ENCODE results near the gene SMIM43.
"Not testable (repeated sequence)": the region's sequence is repeated elsewhere in the genome, so short reads cannot be mapped to it uniquely, and the experiment has no call there.

The SMIM43 gene

GRCh38 chr4:121734571-121734970 is 30.4 kb downstream of the SMIM43 start:
- no peak for DNase-seq (ENCODE audit: low spot score)

- no peak for DNase-seq (ENCODE audit: low spot score)
These were observed 31.0 kb downstream of the SMIM43 start for GRCh38 chr4:121733942-121734341.

- DNase-seq (ENCODE audit: low spot score) = not testable (repeated sequence)
These were observed 35.2 kb downstream of the SMIM43 start for GRCh38 chr4:121729753-121730152.

GRCh38 chr4:121728798-121729226 is 36.2 kb downstream of the SMIM43 start:
- DNase-seq (ENCODE audit: low spot score) = no peak

GRCh38 chr4:121728066-121728465 is 36.9 kb downstream of the SMIM43 start:
- DNase-seq (ENCODE audit: low spot score) = no peak

GRCh38 chr4:121726642-121727268 is 38.2 kb downstream of the SMIM43 start:
- DNase-seq (ENCODE audit: low spot score) = no peak

- no peak for DNase-seq (ENCODE audit: low spot score)
These were observed 40.3 kb downstream of the SMIM43 start for GRCh38 chr4:121724671-121725070.

GRCh38 chr4:121721700-121722099 is 43.3 kb downstream of the SMIM43 start:
- DNase-seq (ENCODE audit: low spot score) = no peak

- DNase-seq (ENCODE audit: low spot score) = no peak
These were observed 44.9 kb downstream of the SMIM43 start for GRCh38 chr4:121720109-121720508.

- DNase-seq (ENCODE audit: low spot score) = no peak
These were observed 47.2 kb downstream of the SMIM43 start for GRCh38 chr4:121717680-121718237.

- no peak for DNase-seq (ENCODE audit: low spot score)
These were observed 50.4 kb downstream of the SMIM43 start for GRCh38 chr4:121714548-121714947.

GRCh38 chr4:121712783-121713182 is 52.2 kb downstream of the SMIM43 start:
- DNase-seq (ENCODE audit: low spot score) = no peak

GRCh38 chr4:121712001-121712651 is 52.8 kb downstream of the SMIM43 start:
- no peak for DNase-seq (ENCODE audit: low spot score)

GRCh38 chr4:121711263-121712000 is 53.5 kb downstream of the SMIM43 start:
- peak; percentile 91 for DNase-seq (ENCODE audit: low spot score)

- no peak for DNase-seq (ENCODE audit: low spot score)
These were observed 55.1 kb downstream of the SMIM43 start for GRCh38 chr4:121709766-121710405.
